PC-3 (cell line): ENCODE results near the gene FOXN3. TPM values are rescaled to one million over a fixed set of nuclear protein-coding genes. Genes with fewer than 3 reads are reported as not detected.

Source experiments
- ATAC-seq: fragments of 200-7000 bp; cut with Tn5 transposase; 2 replicates; pipeline ENCODE4 v1.9.1; 2020; ENCODE audit warnings: mild to moderate bottlenecking, moderate library complexity
- BruUV-seq: library from RNA; stranded (reverse); fragments of 400-500 nt; replicated peaks from 2 replicates; lab custom pipeline; 2021; lab: Mats Ljungman, UMichigan
- CTCF ChIA-PET: fragments of 300-600 bp; sonication (Branson Sonifier 250); formaldehyde crosslinking; loops from one replicate; lab custom pipeline; 2022; ENCODE audit warnings: antibody characterized with exemption; lab: Charles Lee
- POLR2A ChIA-PET: fragments of 300-600 bp; sonication (Branson Sonifier 250); formaldehyde crosslinking; loops from one replicate; lab custom pipeline; 2022; ENCODE audit warnings: antibody characterized with exemption; ENCODE audit not compliant: unreplicated experiment; lab: Charles Lee
- DNase-seq: peaks from one replicate; pipeline ENCODE4 v3.0.0-alpha.2; 2015
- H2AFZ ChIP-seq: fragments of 300-600 bp; sonication (generic); 2 replicates; pipeline ENCODE4 v1.6.0; 2016; ENCODE audit warnings: antibody characterized with exemption, low read length
- H3F3A ChIP-seq: fragments of 300-600 bp; sonication (generic); one replicate; pipeline ENCODE4 v1.6.0; 2017; ENCODE audit warnings: antibody characterized with exemption, low read length, control low read depth, mild to moderate bottlenecking; ENCODE audit not compliant: unreplicated experiment
- H3K27ac ChIP-seq: fragments of 300-600 bp; sonication (generic); 2 replicates; pipeline ENCODE4 v1.5.1; 2016; ENCODE audit warnings: mild to moderate bottlenecking, low read length
- H3K27me3 ChIP-seq: fragments of 300-600 bp; sonication (generic); 2 replicates; pipeline ENCODE4 v1.6.1; 2016; ENCODE audit warnings: low read length, mixed read lengths
- H3K36me3 ChIP-seq: fragments of 300-600 bp; sonication (generic); 2 replicates; pipeline ENCODE4 v1.6.1; 2016; ENCODE audit warnings: low read depth, mixed run types, low read length, mixed read lengths
- H3K4me1 ChIP-seq: fragments of 300-600 bp; sonication (generic); 2 replicates; pipeline ENCODE4 v1.5.1; 2016; ENCODE audit warnings: low read length; ENCODE audit not compliant: insufficient read depth
- H3K4me2 ChIP-seq: fragments of 300-600 bp; sonication (generic); 2 replicates; pipeline ENCODE4 v1.6.0; 2016; ENCODE audit warnings: low read length
- H3K4me3 ChIP-seq: fragments of 300-600 bp; sonication (generic); 2 replicates; pipeline ENCODE4 v1.5.1; 2016; ENCODE audit warnings: mild to moderate bottlenecking, low read length, mixed read lengths
- H3K79me2 ChIP-seq: fragments of 300-600 bp; sonication (generic); 2 replicates; pipeline ENCODE4 v1.6.1; 2017; ENCODE audit warnings: low read length, mixed read lengths
- H3K9ac ChIP-seq: fragments of 300-600 bp; sonication (generic); 2 replicates; pipeline ENCODE4 v1.6.0; 2016; ENCODE audit warnings: mild to moderate bottlenecking, low read length
- H3K9me2 ChIP-seq: fragments of 300-600 bp; sonication (generic); replicated peaks from 2 replicates; pipeline ENCODE4 v1.6.1; 2016; ENCODE audit warnings: mixed run types, low read length, mixed read lengths
- H3K9me3 ChIP-seq: fragments of 300-600 bp; sonication (generic); 2 replicates; pipeline ENCODE4 v1.6.1; 2016; ENCODE audit warnings: low read length, mixed read lengths
- H4K20me1 ChIP-seq: fragments of 300-600 bp; sonication (generic); 2 replicates; pipeline ENCODE4 v1.6.1; 2016; ENCODE audit warnings: low read length, mixed read lengths
- EZH2 ChIP-seq: fragments of 300-600 bp; sonication (generic); IDR thresholded peaks from one replicate; pipeline ENCODE4 v1.6.1; 2017; ENCODE audit warnings: antibody characterized with exemption, mild to moderate bottlenecking, low read length; ENCODE audit not compliant: unreplicated experiment
- EZH2phosphoT487 ChIP-seq: fragments of 300-600 bp; sonication (generic); IDR thresholded peaks from 2 replicates; pipeline ENCODE4 v1.6.1; 2018; ENCODE audit warnings: mild to moderate bottlenecking, antibody characterized with exemption, low read length, borderline replicate concordance
- intact Hi-C: fragments of 100-400 bp; cut with micrococcal nuclease; formaldehyde crosslinking; loops from 2 replicates; pipeline ENCODE4 v1.9.0; 2023
- total RNA-seq: library from RNA; depleted of rRNA; stranded (reverse); fragments of >200 nt; gene quantifications from 2 replicates; pipeline ENCODE4 v1.2.3, GENCODE V29; 2014
- TF ChIP-seq, protein P1 (sequence below): fragments of 300-600 bp; sonication (generic); conservative IDR thresholded peaks from 2 replicates; pipeline ENCODE4 v1.5.1; 2017; ENCODE audit warnings: antibody characterized with exemption, low read depth, mild to moderate bottlenecking, low read length

The FOXN3 gene
- total RNA-seq, 1 experiment from 2014 or later = 13.3 TPM

GRCh38 chr14:89315493-89316470 lies 101.3 kb downstream of the FOXN3 start:
- Histone ChIP-seq H3K9me2 (no peaks in the 10 kb centered on the region), H3K27me3 (no peaks in the 10 kb centered on the region), H3K4me3 (no peak overlapping the region), H3K4me1 (peaks cover 15% of the 10 kb centered on the region; the same call in 1 of the 2 replicates), H3K9ac (no peak overlapping the region), H3K4me2 (no peak overlapping the region), H2AFZ (no peak overlapping the region), H3K27ac (no peak overlapping the region), H4K20me1 (no peaks in the 10 kb centered on the region), H3K9me3 (no peaks in the 10 kb centered on the region), H3K36me3 (peaks cover 5% of the 10 kb centered on the region; the same call in 1 of the 2 replicates), H3K79me2 (no peaks in the 10 kb centered on the region), H3F3A (no peaks in the 10 kb centered on the region)
- TF ChIP-seq EZH2 (no peak), EZH2phosphoT487 (no peak)
- ChIA-PET POLR2A (no interaction called here), CTCF (no interaction called here)
- ATAC-seq (no peak), DNase-seq (no peak)
- no TSS peak for BruUV-seq
- intact Hi-C loops = no loop called here

GRCh38 chr14:89314274-89314673 lies 102.8 kb downstream of the FOXN3 start:
- no peak overlapping the region for H3K9ac ChIP-seq
- peaks cover 5% of the 10 kb centered on the region; the same call in 1 of the 2 replicates for H3K4me1 ChIP-seq
- ATAC-seq = no peak
- intact Hi-C loops = no loop called here
- H3K4me3 ChIP-seq = no peak overlapping the region
- no peaks in the 10 kb centered on the region for H4K20me1 ChIP-seq
- no peaks in the 10 kb centered on the region for H3K9me3 ChIP-seq
- H3F3A ChIP-seq = no peaks in the 10 kb centered on the region
- DNase-seq = no peak
- H3K27ac ChIP-seq = no peak overlapping the region
- no peaks in the 10 kb centered on the region for H3K79me2 ChIP-seq
- no peak overlapping the region for H2AFZ ChIP-seq
- TF ChIP-seq EZH2phosphoT487 = no peak
- TF ChIP-seq, protein P1, sequence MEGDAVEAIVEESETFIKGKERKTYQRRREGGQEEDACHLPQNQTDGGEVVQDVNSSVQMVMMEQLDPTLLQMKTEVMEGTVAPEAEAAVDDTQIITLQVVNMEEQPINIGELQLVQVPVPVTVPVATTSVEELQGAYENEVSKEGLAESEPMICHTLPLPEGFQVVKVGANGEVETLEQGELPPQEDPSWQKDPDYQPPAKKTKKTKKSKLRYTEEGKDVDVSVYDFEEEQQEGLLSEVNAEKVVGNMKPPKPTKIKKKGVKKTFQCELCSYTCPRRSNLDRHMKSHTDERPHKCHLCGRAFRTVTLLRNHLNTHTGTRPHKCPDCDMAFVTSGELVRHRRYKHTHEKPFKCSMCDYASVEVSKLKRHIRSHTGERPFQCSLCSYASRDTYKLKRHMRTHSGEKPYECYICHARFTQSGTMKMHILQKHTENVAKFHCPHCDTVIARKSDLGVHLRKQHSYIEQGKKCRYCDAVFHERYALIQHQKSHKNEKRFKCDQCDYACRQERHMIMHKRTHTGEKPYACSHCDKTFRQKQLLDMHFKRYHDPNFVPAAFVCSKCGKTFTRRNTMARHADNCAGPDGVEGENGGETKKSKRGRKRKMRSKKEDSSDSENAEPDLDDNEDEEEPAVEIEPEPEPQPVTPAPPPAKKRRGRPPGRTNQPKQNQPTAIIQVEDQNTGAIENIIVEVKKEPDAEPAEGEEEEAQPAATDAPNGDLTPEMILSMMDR = no peak
- TF ChIP-seq EZH2 = no peak
- CTCF ChIA-PET = no interaction called here
- no peak overlapping the region for H3K4me2 ChIP-seq
- no peaks in the 10 kb centered on the region for H3K27me3 ChIP-seq
- peaks cover 5% of the 10 kb centered on the region; the same call in 1 of the 2 replicates for H3K36me3 ChIP-seq
- POLR2A ChIA-PET = no interaction called here
- no TSS peak for BruUV-seq
- no peaks in the 10 kb centered on the region for H3K9me2 ChIP-seq

- DNase-seq (no peak), ATAC-seq (no peak)
- Histone ChIP-seq H3K9me2 (no peaks in the 10 kb centered on the region), H3K27ac (no peak overlapping the region), H3K9ac (no peak overlapping the region), H3K4me1 (peaks cover 7% of the 10 kb centered on the region), H3K27me3 (no peaks in the 10 kb centered on the region), H3K36me3 (peaks cover 5% of the 10 kb centered on the region; the same call in 1 of the 2 replicates), H3F3A (no peaks in the 10 kb centered on the region), H3K4me2 (no peak overlapping the region), H3K4me3 (no peak overlapping the region), H2AFZ (no peak overlapping the region), H3K9me3 (no peaks in the 10 kb centered on the region), H4K20me1 (no peaks in the 10 kb centered on the region), H3K79me2 (no peaks in the 10 kb centered on the region)
- BruUV-seq = no TSS peak
- TF ChIP-seq EZH2phosphoT487 (no peak), EZH2 (no peak)
- TF ChIP-seq, protein P1 = no peak
- POLR2A ChIA-PET = no interaction called here
- CTCF ChIA-PET = no interaction called here
- intact Hi-C loops = no loop called here
Observed at GRCh38 chr14:89312932-89313331, 104.1 kb downstream of the FOXN3 start.
